ENCODE results near the gene PARD3.

PARD3 gene

GRCh38 chr10:34585422-34586112 is 229.5 kb downstream of the PARD3 start:
- Histone ChIP-seq H3K79me2 (ENCODE audit: control insufficient read depth, insufficient read depth, low read length, unreplicated experiment) (peaks cover 4% of the 10 kb centered on the region), H3K36me3 (ENCODE audit: insufficient read depth, low read length) (no peaks in the 10 kb centered on the region), H3K4me3 (ENCODE audit: low read depth, low read length) (no peak overlapping the region), H2AFZ (ENCODE audit: low read length, unreplicated experiment) (no peak overlapping the region), H3K27ac (ENCODE audit: low read depth, low read length) (no peak overlapping the region), H3K27me3 (ENCODE audit: insufficient read depth, low read length) (no peaks in the 10 kb centered on the region), H3K4me1 (ENCODE audit: control insufficient read depth, insufficient read depth, low read length, unreplicated experiment) (peaks cover 48% of the 10 kb centered on the region)

GRCh38 chr10:34584164-34584563 is 230.9 kb downstream of the PARD3 start:
- Histone ChIP-seq H3K4me3 (ENCODE audit: low read depth, low read length) (peak overlapping the region; percentile 11), H3K79me2 (ENCODE audit: control insufficient read depth, insufficient read depth, low read length, unreplicated experiment) (peaks cover 4% of the 10 kb centered on the region), H3K27me3 (ENCODE audit: insufficient read depth, low read length) (no peaks in the 10 kb centered on the region), H3K36me3 (ENCODE audit: insufficient read depth, low read length) (no peaks in the 10 kb centered on the region), H2AFZ (ENCODE audit: low read length, unreplicated experiment) (no peak overlapping the region), H3K27ac (ENCODE audit: low read depth, low read length) (peak overlapping the region; percentile 55), H3K4me1 (ENCODE audit: control insufficient read depth, insufficient read depth, low read length, unreplicated experiment) (peaks cover 54% of the 10 kb centered on the region)

DNA sequence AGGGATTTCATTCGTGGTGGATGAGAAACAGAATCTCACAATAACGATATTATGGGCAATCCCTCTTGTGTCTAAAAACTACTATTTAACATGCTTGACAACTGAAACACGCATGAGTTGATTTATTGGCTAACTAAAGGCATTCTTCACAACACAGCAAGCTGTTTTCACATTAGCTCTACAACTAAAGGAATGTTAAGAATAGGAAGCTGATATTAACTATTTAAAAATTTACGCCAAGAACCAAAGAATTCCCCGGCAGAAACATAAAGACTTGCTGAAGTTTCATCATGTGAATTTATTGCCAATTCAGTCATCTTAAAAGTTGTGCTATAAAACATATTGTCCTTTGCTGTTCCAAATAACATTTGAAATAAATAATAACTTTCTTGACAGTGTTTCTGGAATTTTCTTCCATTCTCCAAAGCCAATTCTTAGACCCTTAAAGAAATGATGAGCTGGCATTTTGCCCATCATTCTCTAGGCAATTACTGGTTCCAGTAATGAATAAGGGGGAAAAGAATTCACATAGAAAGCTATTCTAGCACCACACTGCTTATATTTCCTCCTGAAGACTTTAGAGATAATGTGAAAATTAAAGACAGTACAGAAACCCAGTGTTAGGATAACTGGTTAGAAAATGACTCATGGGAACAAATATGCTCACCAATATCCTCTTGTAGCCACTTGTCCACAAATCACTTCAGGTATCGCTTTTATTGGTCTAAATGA is 233.1 kb downstream of the PARD3 start:
- Histone ChIP-seq H3K79me2 (ENCODE audit: control insufficient read depth, insufficient read depth, low read length, unreplicated experiment) (peaks cover 4% of the 10 kb centered on the region), H3K4me3 (ENCODE audit: low read depth, low read length) (peak overlapping the region; percentile 21), H3K36me3 (ENCODE audit: insufficient read depth, low read length) (no peaks in the 10 kb centered on the region), H3K27me3 (ENCODE audit: insufficient read depth, low read length) (no peaks in the 10 kb centered on the region), H3K4me1 (ENCODE audit: control insufficient read depth, insufficient read depth, low read length, unreplicated experiment) (peaks cover 54% of the 10 kb centered on the region), H2AFZ (ENCODE audit: low read length, unreplicated experiment) (peak overlapping the region; percentile 52), H3K27ac (ENCODE audit: low read depth, low read length) (peak overlapping the region; percentile 55)

DNA sequence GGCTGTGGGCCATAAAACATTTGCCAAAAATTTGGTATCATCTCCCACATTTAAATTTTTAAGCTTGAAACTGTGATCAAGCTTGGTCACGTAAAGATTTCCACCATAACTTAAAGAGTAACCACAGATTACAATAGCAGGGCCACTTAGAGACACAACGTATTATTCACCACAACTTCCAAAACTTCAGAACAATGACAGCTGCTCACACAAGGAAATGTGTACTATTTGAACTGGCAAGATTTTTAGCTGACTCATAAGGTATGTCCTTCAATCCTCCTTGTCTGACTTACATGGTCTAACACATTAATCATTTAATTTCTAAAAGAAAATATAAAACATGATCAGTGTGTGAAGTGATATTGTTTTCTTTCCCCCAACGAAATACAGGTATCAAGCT is 234.5 kb downstream of the PARD3 start:
- Histone ChIP-seq H3K4me1 (ENCODE audit: control insufficient read depth, insufficient read depth, low read length, unreplicated experiment) (peaks cover 62% of the 10 kb centered on the region), H3K27ac (ENCODE audit: low read depth, low read length) (peak overlapping the region; percentile 67), H3K79me2 (ENCODE audit: control insufficient read depth, insufficient read depth, low read length, unreplicated experiment) (peaks cover 4% of the 10 kb centered on the region), H3K4me3 (ENCODE audit: low read depth, low read length) (no peak overlapping the region), H3K27me3 (ENCODE audit: insufficient read depth, low read length) (no peaks in the 10 kb centered on the region), H3K36me3 (ENCODE audit: insufficient read depth, low read length) (no peaks in the 10 kb centered on the region), H2AFZ (ENCODE audit: low read length, unreplicated experiment) (no peak overlapping the region)

GRCh38 chr10:34580214-34580613 is 234.9 kb downstream of the PARD3 start:
- H3K4me1 ChIP-seq (ENCODE audit: control insufficient read depth, insufficient read depth, low read length, unreplicated experiment) = peaks cover 58% of the 10 kb centered on the region
- H2AFZ ChIP-seq (ENCODE audit: low read length, unreplicated experiment) = no peak overlapping the region
- no peak overlapping the region for H3K4me3 ChIP-seq (ENCODE audit: low read depth, low read length)
- no peaks in the 10 kb centered on the region for H3K27me3 ChIP-seq (ENCODE audit: insufficient read depth, low read length)
- H3K27ac ChIP-seq (ENCODE audit: low read depth, low read length) = peak overlapping the region; percentile 67
- no peaks in the 10 kb centered on the region for H3K36me3 ChIP-seq (ENCODE audit: insufficient read depth, low read length)
- peaks cover 4% of the 10 kb centered on the region for H3K79me2 ChIP-seq (ENCODE audit: control insufficient read depth, insufficient read depth, low read length, unreplicated experiment)

GRCh38 chr10:34578468-34578867 is 236.6 kb downstream of the PARD3 start:
- H2AFZ ChIP-seq (ENCODE audit: low read length, unreplicated experiment) = no peak overlapping the region
- no peak overlapping the region for H3K27ac ChIP-seq (ENCODE audit: low read depth, low read length)
- H3K36me3 ChIP-seq (ENCODE audit: insufficient read depth, low read length) = no peaks in the 10 kb centered on the region
- H3K4me1 ChIP-seq (ENCODE audit: control insufficient read depth, insufficient read depth, low read length, unreplicated experiment) = peaks cover 48% of the 10 kb centered on the region
- H3K27me3 ChIP-seq (ENCODE audit: insufficient read depth, low read length) = no peaks in the 10 kb centered on the region
- no peak overlapping the region for H3K4me3 ChIP-seq (ENCODE audit: low read depth, low read length)
- H3K79me2 ChIP-seq (ENCODE audit: control insufficient read depth, insufficient read depth, low read length, unreplicated experiment) = peaks cover 4% of the 10 kb centered on the region

- Histone ChIP-seq H3K27me3 (ENCODE audit: insufficient read depth, low read length) (no peaks in the 10 kb centered on the region), H2AFZ (ENCODE audit: low read length, unreplicated experiment) (no peak overlapping the region), H3K4me3 (ENCODE audit: low read depth, low read length) (no peak overlapping the region), H3K27ac (ENCODE audit: low read depth, low read length) (no peak overlapping the region), H3K36me3 (ENCODE audit: insufficient read depth, low read length) (no peaks in the 10 kb centered on the region), H3K4me1 (ENCODE audit: control insufficient read depth, insufficient read depth, low read length, unreplicated experiment) (peaks cover 31% of the 10 kb centered on the region), H3K79me2 (ENCODE audit: control insufficient read depth, insufficient read depth, low read length, unreplicated experiment) (no peaks in the 10 kb centered on the region)
These were observed 238.3 kb downstream of the PARD3 start for GRCh38 chr10:34576797-34577196.

DNA sequence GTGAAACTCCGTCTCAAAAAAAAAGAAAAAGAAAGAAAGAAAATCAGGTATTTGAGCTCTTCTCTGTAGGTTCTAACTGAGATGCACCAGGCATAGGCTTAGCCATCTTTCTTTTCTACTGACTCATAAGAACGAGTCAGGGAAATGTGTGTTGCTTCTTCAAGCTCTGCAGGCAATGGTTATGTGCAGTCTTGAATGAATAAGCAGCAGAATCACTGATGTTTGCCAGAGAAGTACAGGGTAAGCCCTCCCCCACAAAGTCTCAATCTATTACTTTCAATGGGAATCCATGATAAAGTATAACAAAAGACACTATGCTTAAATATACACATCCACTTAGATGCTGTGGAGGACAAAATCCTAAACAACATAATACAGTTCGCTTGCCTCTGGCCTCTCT is 239.2 kb downstream of the PARD3 start:
- H3K36me3 ChIP-seq (ENCODE audit: insufficient read depth, low read length) = no peaks in the 10 kb centered on the region
- H3K79me2 ChIP-seq (ENCODE audit: control insufficient read depth, insufficient read depth, low read length, unreplicated experiment) = no peaks in the 10 kb centered on the region
- H3K27me3 ChIP-seq (ENCODE audit: insufficient read depth, low read length) = no peaks in the 10 kb centered on the region
- H2AFZ ChIP-seq (ENCODE audit: low read length, unreplicated experiment) = no peak overlapping the region
- H3K27ac ChIP-seq (ENCODE audit: low read depth, low read length) = no peak overlapping the region
- peaks cover 26% of the 10 kb centered on the region for H3K4me1 ChIP-seq (ENCODE audit: control insufficient read depth, insufficient read depth, low read length, unreplicated experiment)
- no peak overlapping the region for H3K4me3 ChIP-seq (ENCODE audit: low read depth, low read length)

DNA sequence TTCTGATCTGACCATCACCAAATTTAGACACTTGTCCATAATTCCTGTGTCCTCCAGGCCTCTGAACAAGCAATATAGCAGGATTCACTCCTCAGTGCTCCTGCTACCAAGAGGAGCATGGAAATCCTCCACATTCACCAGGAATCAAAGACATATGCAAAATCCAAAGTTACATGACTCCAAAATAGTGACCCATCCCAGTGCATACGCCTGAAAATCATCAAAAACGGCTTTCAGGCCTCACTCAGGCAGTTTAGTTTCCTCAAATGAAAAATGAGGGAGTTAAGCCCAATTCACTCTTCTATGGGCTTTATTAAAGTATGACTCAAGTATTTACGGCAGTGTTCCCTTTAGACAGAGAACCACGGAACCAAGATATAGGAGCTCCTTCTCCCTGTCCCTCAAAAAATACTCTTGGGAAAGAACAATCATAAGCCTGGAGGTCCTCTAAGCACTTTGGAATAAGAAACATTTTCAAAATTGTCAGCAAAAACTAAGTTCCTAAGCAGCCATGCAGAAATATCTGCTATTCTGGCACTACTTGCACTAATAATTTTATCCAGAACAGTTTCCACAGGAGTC is 240.7 kb downstream of the PARD3 start:
- Histone ChIP-seq H3K4me1 (ENCODE audit: control insufficient read depth, insufficient read depth, low read length, unreplicated experiment) (peaks cover 19% of the 10 kb centered on the region), H3K4me3 (ENCODE audit: low read depth, low read length) (no peak overlapping the region), H3K79me2 (ENCODE audit: control insufficient read depth, insufficient read depth, low read length, unreplicated experiment) (no peaks in the 10 kb centered on the region), H2AFZ (ENCODE audit: low read length, unreplicated experiment) (no peak overlapping the region), H3K27me3 (ENCODE audit: insufficient read depth, low read length) (no peaks in the 10 kb centered on the region), H3K36me3 (ENCODE audit: insufficient read depth, low read length) (no peaks in the 10 kb centered on the region), H3K27ac (ENCODE audit: low read depth, low read length) (no peak overlapping the region)

GRCh38 chr10:34570887-34571286 is 244.2 kb downstream of the PARD3 start:
- no peaks in the 10 kb centered on the region for H3K79me2 ChIP-seq (ENCODE audit: control insufficient read depth, insufficient read depth, low read length, unreplicated experiment)
- H3K36me3 ChIP-seq (ENCODE audit: insufficient read depth, low read length) = no peaks in the 10 kb centered on the region
- H2AFZ ChIP-seq (ENCODE audit: low read length, unreplicated experiment) = no peak overlapping the region
- H3K27ac ChIP-seq (ENCODE audit: low read depth, low read length) = no peak overlapping the region
- peaks cover 15% of the 10 kb centered on the region for H3K4me1 ChIP-seq (ENCODE audit: control insufficient read depth, insufficient read depth, low read length, unreplicated experiment)
- no peak overlapping the region for H3K4me3 ChIP-seq (ENCODE audit: low read depth, low read length)
- H3K27me3 ChIP-seq (ENCODE audit: insufficient read depth, low read length) = no peaks in the 10 kb centered on the region
